GM19043 (cell line): ENCODE results near the gene EPHB1.

Experiments used
- ATAC-seq: cut with Tn5 transposase; IDR thresholded peaks from one replicate; pipeline ENCODE4 v1.9.1; 2021; ENCODE audit warnings: low read depth; ENCODE audit not compliant: unreplicated experiment

The EPHB1 gene

GRCh38 chr3:135140591-135140990 is 345.5 kb downstream of the EPHB1 start:
- ATAC-seq, result no peak

GRCh38 chr3:135141160-135141559 is 346.1 kb downstream of the EPHB1 start:
- no peak for ATAC-seq

- no peak for ATAC-seq
Observed at GRCh38 chr3:135141672-135142071, 346.6 kb downstream of the EPHB1 start.

GRCh38 chr3:135142530-135142929 is 347.5 kb downstream of the EPHB1 start:
- ATAC-seq, result no peak

GRCh38 chr3:135143474-135143873 is 348.4 kb downstream of the EPHB1 start:
- no peak for ATAC-seq

GRCh38 chr3:135145581-135145980 is 350.5 kb downstream of the EPHB1 start:
- ATAC-seq, result no peak

GRCh38 chr3:135147657-135148056 is 352.6 kb downstream of the EPHB1 start:
- ATAC-seq, result no peak

GRCh38 chr3:135148398-135149020 is 353.4 kb downstream of the EPHB1 start:
- ATAC-seq, result no peak

GRCh38 chr3:135149707-135150681 is 354.9 kb downstream of the EPHB1 start:
- no peak for ATAC-seq

- ATAC-seq, result no peak
Observed at GRCh38 chr3:135154186-135154585, 359.1 kb downstream of the EPHB1 start.

GRCh38 chr3:135155228-135155627 is 360.2 kb downstream of the EPHB1 start:
- no peak for ATAC-seq

- no peak for ATAC-seq
Observed at GRCh38 chr3:135155791-135156190, 360.7 kb downstream of the EPHB1 start.

GRCh38 chr3:135157045-135157740 is 362.1 kb downstream of the EPHB1 start:
- no peak for ATAC-seq

- no peak for ATAC-seq
Observed at GRCh38 chr3:135158520-135158919, 363.5 kb downstream of the EPHB1 start.

- ATAC-seq, result no peak
Observed at GRCh38 chr3:135159681-135160247, 364.7 kb downstream of the EPHB1 start.

GRCh38 chr3:135161425-135161824 is 366.4 kb downstream of the EPHB1 start:
- no peak for ATAC-seq

- no peak for ATAC-seq
Observed at GRCh38 chr3:135163701-135164100, 368.6 kb downstream of the EPHB1 start.

- no peak for ATAC-seq
Observed at GRCh38 chr3:135165260-135165659, 370.2 kb downstream of the EPHB1 start.

- ATAC-seq, result no peak
Observed at GRCh38 chr3:135166266-135166825, 371.3 kb downstream of the EPHB1 start.

GRCh38 chr3:135168822-135169221 is 373.8 kb downstream of the EPHB1 start:
- ATAC-seq, result no peak

- no peak for ATAC-seq
Observed at GRCh38 chr3:135169651-135170050, 374.6 kb downstream of the EPHB1 start.
